AG04450 (cell line): ENCODE measurements around the gene CBL. TPM values are rescaled to one million over a fixed set of nuclear protein-coding genes. Genes with fewer than 3 reads are reported as not detected.
"Not testable (repeated sequence)": the region's sequence is repeated elsewhere in the genome, so short reads cannot be mapped to it uniquely, and the experiment has no call there.

ENCODE experiments used
- CTCF ChIA-PET: fragments of 300-600, 350-600 bp; formaldehyde crosslinking; extraction: SDS; loops from one replicate; lab custom pipeline; 2022; ENCODE audit warnings: antibody characterized with exemption, inconsistent platforms; lab: Charles Lee
- POLR2A ChIA-PET: fragments of 350-600 bp; formaldehyde crosslinking; extraction: SDS; loops from one replicate; lab custom pipeline; 2021; ENCODE audit warnings: antibody characterized with exemption, inconsistent platforms; lab: Yijun Ruan, JAX
- DNase-seq: peaks from one replicate; pipeline ENCODE4 v3.0.0-alpha.2; 2011; ENCODE audit warnings: low read depth, low spot score
- H3K27ac ChIP-seq: one replicate; pipeline ENCODE4 v1.5.1; 2012; ENCODE audit warnings: low read depth, low read length, control low read depth
- H3K27me3 ChIP-seq: one replicate; pipeline ENCODE4 v1.6.0; 2012; ENCODE audit warnings: low read length; ENCODE audit not compliant: control insufficient read depth, insufficient read depth
- H3K4me3 ChIP-seq: 2 replicates; pipeline ENCODE4 v1.5.1; 2011; ENCODE audit warnings: mild to moderate bottlenecking, low read depth, low read length, control low read depth
- H3K9me3 ChIP-seq: 2 replicates; pipeline ENCODE4 v1.5.1; 2012; ENCODE audit warnings: low read length; ENCODE audit not compliant: control insufficient read depth, insufficient read depth
- CTCF ChIP-seq: IDR thresholded peaks from 2 replicates; pipeline ENCODE4 v1.5.1; 2011; ENCODE audit warnings: low read depth, low read length, control low read depth, inconsistent platforms
- polyA plus RNA-seq: library from polyadenylated mRNA; depleted of rRNA; stranded (reverse); fragments of >200 nt; gene quantifications from 2 replicates; pipeline ENCODE4 v1.2.3, GENCODE V29; 2011

Gene CBL
- polyA plus RNA-seq, 1 experiment, result 24.3 TPM

- no peaks in the 10 kb centered on the region; the same call in 1 of the 2 replicates for H3K9me3 ChIP-seq
- no peak for DNase-seq
- CTCF ChIA-PET, result interaction anchor here (0.9 to 1.5 kb wide), 4 partner anchors 65 to 146 kb away, joined by 3 to 6 read pairs (median 4); no protein-coding TSS in a partner anchor
- no peak overlapping the region for H3K27ac ChIP-seq
- TF ChIP-seq CTCF, result no peak
- no peak overlapping the region for H3K4me3 ChIP-seq
- no peaks in the 10 kb centered on the region for H3K27me3 ChIP-seq
- POLR2A ChIA-PET, result interaction anchor here (0.7 kb wide), 1 partner anchor 125 kb away, joined by 4 read pairs; no protein-coding TSS in a partner anchor
Observed at GRCh38 chr11:119210050-119210449, 3.9 kb downstream of the CBL start.

- Histone ChIP-seq H3K27ac (peak overlapping the region; percentile 77), H3K4me3 (no peak overlapping the region), H3K9me3 (no peaks in the 10 kb centered on the region), H3K27me3 (no peaks in the 10 kb centered on the region)
- ChIA-PET POLR2A (no interaction called here), CTCF (interaction anchor here (2.2 kb wide), 1 partner anchor 12 kb away, joined by 14 read pairs; the partner anchor contains the start of gene CBL)
- no peak for TF ChIP-seq CTCF
- peak; percentile 78 for DNase-seq
Observed at GRCh38 chr11:119218141-119218878, 12.2 kb downstream of the CBL start.

- Histone ChIP-seq H3K4me3 (no peak overlapping the region), H3K27me3 (no peaks in the 10 kb centered on the region), H3K27ac (no peak overlapping the region), H3K9me3 (no peaks in the 10 kb centered on the region)
- DNase-seq, result peak; percentile 51
- no peak for TF ChIP-seq CTCF
- CTCF ChIA-PET, result interaction anchor here (0.9 to 1.4 kb wide), 5 partner anchors 16 to 253 kb away, joined by 3 to 23 read pairs (median 3); partner anchors contain the start of gene CBL
- POLR2A ChIA-PET, result interaction anchor here (0.5 to 1.6 kb wide), 4 partner anchors 14 to 85 kb away, joined by 3 to 6 read pairs (median 4); partner anchors contain the start of gene CBL
Observed at GRCh38 chr11:119222308-119222707, 16.2 kb downstream of the CBL start.

- H3K9me3 ChIP-seq, result no peaks in the 10 kb centered on the region
- TF ChIP-seq CTCF, result no peak
- ChIA-PET CTCF (interaction anchor here (0.9 to 1.4 kb wide), 4 partner anchors 17 to 252 kb away, joined by 3 to 23 read pairs (median 4); partner anchors contain the start of gene CBL), POLR2A (interaction anchor here (0.7 to 1.6 kb wide), 2 partner anchors 14 to 17 kb away, joined by 3 to 6 read pairs; partner anchors contain the start of gene CBL)
- no peak overlapping the region for H3K27ac ChIP-seq
- no peaks in the 10 kb centered on the region for H3K27me3 ChIP-seq
- no peak overlapping the region for H3K4me3 ChIP-seq
- no peak for DNase-seq
Observed at GRCh38 chr11:119222891-119223290, 16.8 kb downstream of the CBL start.

- ChIA-PET CTCF (interaction anchor here (1.2 to 1.3 kb wide), 2 partner anchors 18 to 27 kb away, joined by 4 to 5 read pairs; partner anchors contain the start of gene CBL), POLR2A (no interaction called here)
- DNase-seq, result no peak
- no peak for TF ChIP-seq CTCF
- Histone ChIP-seq H3K4me3 (no peak overlapping the region), H3K27me3 (no peaks in the 10 kb centered on the region), H3K27ac (no peak overlapping the region), H3K9me3 (no peaks in the 10 kb centered on the region)
Observed at GRCh38 chr11:119223856-119224255, 17.7 kb downstream of the CBL start.

GRCh38 chr11:119228535-119229287 is 22.6 kb downstream of the CBL start:
- H3K4me3 ChIP-seq, H3K27ac ChIP-seq, H3K9me3 ChIP-seq, DNase-seq, H3K27me3 ChIP-seq, POLR2A ChIA-PET: not testable (repeated sequence)
- CTCF ChIA-PET, result interaction anchor here (1.1 to 1.2 kb wide), 2 partner anchors 23 to 32 kb away, joined by 3 to 4 read pairs; partner anchors contain the start of gene CBL
